Heart right ventricle (tissue), 16 donors: ENCODE data around the gene BNIP2. TPM values are rescaled to one million over a fixed set of nuclear protein-coding genes. Genes with fewer than 3 reads are reported as not detected.

Experiments
- ATAC-seq, 8 donors: fragments of 200-7000 bp; cut with Tn5 transposase; one replicate each; pipeline ENCODE4 v1.9.1; 2020; ENCODE audit warnings: mild to moderate bottlenecking in 8 of 8, moderate library complexity in 8 of 8, moderate number of reproducible peaks in 1 of 8
- DNase-seq, 2 donors: peaks; one replicate each; pipeline ENCODE4 v3.0.0-alpha.2; 2020
- H3K27ac ChIP-seq, 10 donors: fragments of 200-600 bp; sonication (generic) in 2 of 10; one replicate each; pipeline versions ENCODE4 v1.5.0 to v1.8.0; 2020 to 2022; ENCODE audit warnings: mild to moderate bottlenecking in 3 of 10
- H3K27me3 ChIP-seq, 7 donors: fragments of 200-600 bp; one replicate each; pipeline ENCODE4 v1.8.0; 2021 to 2022; ENCODE audit warnings: mild to moderate bottlenecking in 2 of 7
- H3K36me3 ChIP-seq, 9 donors: fragments of 200-600 bp; sonication (generic) in 1 of 9; one replicate each; pipeline versions ENCODE4 v1.5.0 to v1.8.0; 2020 to 2022; ENCODE audit warnings: mild to moderate bottlenecking in 2 of 9
- H3K4me1 ChIP-seq, 9 donors: fragments of 200-600 bp; sonication (generic) in 1 of 9; one replicate each; pipeline versions ENCODE4 v1.5.0 to v1.8.0; 2020 to 2022; ENCODE audit warnings: mild to moderate bottlenecking in 4 of 9
- H3K4me3 ChIP-seq, 10 donors: fragments of 200-600 bp; sonication (generic) in 2 of 10; one replicate each; pipeline versions ENCODE4 v1.5.0 to v1.8.0; 2020 to 2022; ENCODE audit warnings: mild to moderate bottlenecking in 7 of 10, moderate library complexity in 2 of 10
- H3K9me3 ChIP-seq, 11 donors: fragments of 200-600 bp in 10 of 11; sonication (generic) in 2 of 11; one replicate each; pipeline versions ENCODE4 v1.5.0 to v1.8.0; 2013 to 2022; ENCODE audit warnings: mild to moderate bottlenecking in 2 of 11, control low read depth in 1 of 11, moderate library complexity in 1 of 11
- CTCF ChIP-seq, 9 donors: fragments of 200-600 bp; sonication (generic) in 2 of 9; IDR thresholded peaks; one replicate each; pipeline versions ENCODE4 v1.5.0 to v1.8.0; 2021 to 2022; ENCODE audit warnings: antibody characterized with exemption in 9 of 9, mild to moderate bottlenecking in 5 of 9, moderate library complexity in 1 of 9
- WGBS, 2 donors: extraction: QIAGEN DNeasy Blood & Tissue Kit; methylation state at CpG; one replicate each; pipeline ENCODE4 v1.1.7; 2013; ENCODE audit warnings: inconsistent platforms in 1 of 2; 5-methylcytosine and 5-hydroxymethylcytosine counted together
- intact Hi-C, 10 donors: fragments of 100-400 bp; cut with DNase I; formaldehyde crosslinking; loops; one replicate each; pipeline versions ENCODE4 v1.11.1 to v1.14.2; 2022
- polyA plus RNA-seq, 2 donors: library from polyadenylated mRNA; stranded (reverse); fragments of 200-250 nt; gene quantifications; one replicate each; pipeline ENCODE4 v1.2.3, GENCODE V29; 2013
- total RNA-seq, 10 donors: library from RNA; stranded (reverse); fragmentation: NEBNext Ultra II Directional in 3 of 10; extraction: Animal tissue kit (Norgen Biotek cat#: 25700) in 3 of 10; gene quantifications; one replicate each; pipeline versions ENCODE4 v1.2.1 to v1.2.4, GENCODE V29; 2021 to 2023
- donor health status: Arrhythmogenic right ventricular cardiomyopathy.
- donor health status: ischemic (EF 13 %, LVEDD 7.1; RV severe dilation, severe dysfunction).
- donor health status: healthy with polysubstance abuse.
- donor health status: DM: no; HTN: yes; CAD: no.
- donor health status: DM: no; HTN: no; CAD: no.
- donor health status: ischemic (EF 25% LVEDD 6.9; RV normal size, moderate dysfunction).
- donor health status: ischemic (EF 25% LVEDD 5.7; RV mildly dilated, moderate dysfunction).
- donor health status: healthy.
- donor health status: DM: yes; HTN: yes; CAD: no.
- donor health status: Ischemic cardiomyopathy.
- donor health status: ischemic (EF 35%, LVEDD 5.7; RV mildly dilated, moderate dysfunction).
- donor health status: nonischemic (EF 11% LVEDD 7.7; RV severe dilation, severe dysfunction).
- donor health status: DM: yes; HTN: yes; CAD: no.
- donor health status: PGD.
- donor health status: ischemic (EF 29% LVEDD 5.4; RV normal size, mild dysfunction).
- donor health status: nonischemic (EF 23%, LVEDD 6.1; RV moderate dilation, normal function).

The BNIP2 gene
- total and polyA plus RNA-seq, 12 donors = 28.3 to 96.6 (median 78.3) TPM

DNA sequence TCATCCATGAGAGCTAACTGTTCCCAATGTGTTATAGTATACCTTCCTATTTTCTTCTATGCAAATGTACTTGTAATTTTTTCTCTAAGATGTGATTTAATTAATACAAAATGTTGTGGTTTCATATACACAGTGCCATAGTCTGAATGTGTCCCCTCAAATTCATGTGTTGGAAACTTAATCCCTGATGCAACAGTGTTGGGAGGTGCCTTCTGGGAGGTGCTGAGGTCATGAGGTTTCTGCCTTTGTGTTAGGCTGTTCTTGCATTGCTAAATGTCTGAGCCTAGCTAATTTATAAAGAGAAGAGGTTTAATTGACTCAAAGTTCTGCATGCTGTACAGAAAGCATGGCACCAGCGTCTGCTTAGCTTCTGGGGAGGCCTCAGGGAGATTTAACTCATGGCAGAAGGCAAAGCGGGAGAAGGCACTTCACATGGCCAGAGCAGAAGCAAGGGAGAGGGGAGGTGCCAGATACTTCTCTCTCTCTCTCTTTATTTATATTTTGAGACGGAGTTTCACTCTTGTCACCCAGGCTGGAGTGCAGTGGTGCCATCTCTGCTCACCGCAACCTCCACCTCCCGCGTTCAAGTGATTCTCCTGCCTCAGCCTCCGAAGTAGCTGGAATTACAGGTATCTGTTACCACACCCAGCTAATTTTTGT lies 34.7 kb upstream of the BNIP2 start:
- no peak for TF ChIP-seq CTCF (IDR thresholded peaks at IDR 0.05)
- no peak for ATAC-seq
- intact Hi-C loops = loop anchor here in 8 of 10 donors (2.0 to 10.0 kb wide), 5 partner anchors 451 to 603 kb away; no protein-coding TSS in a partner anchor
- Histone ChIP-seq H3K27ac (no peak overlapping the region), H3K36me3 (no peaks in the 10 kb centered on the region), H3K9me3 (no peaks in the 10 kb centered on the region), H3K4me3 (no peak overlapping the region), H3K27me3 (peaks cover 0 to 18% (median 4%) of the 10 kb centered on the region in 7 donors), H3K4me1 (no peaks in the 10 kb centered on the region)
- WGBS, 2 donors = 83 to 85% methylated on average over 7 of the region's 7 CpGs
- DNase-seq = no peak

DNA sequence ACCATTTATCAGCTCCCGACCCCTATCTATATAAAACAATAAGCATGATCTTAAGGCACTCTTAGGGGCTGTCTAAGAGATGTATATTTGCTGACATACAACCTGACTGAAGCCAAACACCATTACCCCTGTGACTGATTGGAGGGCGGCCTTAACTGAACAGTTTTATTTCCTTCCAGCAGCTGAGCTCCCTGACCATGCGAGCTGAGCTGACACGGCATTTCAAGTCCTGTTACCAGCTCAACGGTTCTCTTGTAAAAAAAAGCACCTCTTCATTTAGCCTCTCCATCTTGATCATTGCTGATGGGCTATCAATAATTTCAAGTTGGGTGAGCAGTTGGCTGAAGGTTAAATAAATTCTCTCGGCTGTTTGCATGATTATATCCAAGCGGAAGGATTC lies 33.4 kb upstream of the BNIP2 start:
- Histone ChIP-seq H3K4me1 (no peaks in the 10 kb centered on the region), H3K27me3 (peaks cover 0 to 10% (median 3%) of the 10 kb centered on the region in 7 donors), H3K4me3 (no peak overlapping the region), H3K27ac (no peak overlapping the region), H3K9me3 (no peaks in the 10 kb centered on the region), H3K36me3 (no peaks in the 10 kb centered on the region)
- TF ChIP-seq CTCF (IDR thresholded peaks at IDR 0.05) = no peak
- DNase-seq = no peak
- 74 to 77% methylated on average over 7 of the region's 7 CpGs for WGBS, 2 donors
- ATAC-seq = no peak
- intact Hi-C loops = loop anchor here in 8 of 10 donors (5.0 to 10.0 kb wide), 4 partner anchors 452 to 602 kb away; no protein-coding TSS in a partner anchor

DNA sequence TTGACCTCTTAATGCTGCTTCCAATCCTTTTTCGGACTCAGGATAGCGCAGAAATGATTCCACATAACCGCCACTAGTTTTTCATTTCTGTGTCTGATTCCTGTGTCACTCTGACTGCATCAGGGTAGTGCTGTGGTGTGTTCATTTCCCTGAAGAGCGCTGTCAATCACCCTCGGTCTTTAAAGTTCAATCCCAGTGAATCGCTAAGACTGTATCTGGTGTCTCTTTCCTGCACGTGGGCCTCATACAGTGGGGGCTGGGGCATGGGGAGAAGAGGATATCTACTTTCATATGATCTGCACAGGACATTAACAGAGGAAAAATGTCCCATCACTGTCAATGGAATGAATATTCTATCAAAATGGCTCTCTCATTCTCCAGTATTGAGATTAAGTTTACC lies 32.9 kb upstream of the BNIP2 start:
- WGBS, 2 donors = 71 to 76% methylated on average over 7 of the region's 7 CpGs
- TF ChIP-seq CTCF (IDR thresholded peaks at IDR 0.05) = no peak
- ATAC-seq (no peak), DNase-seq (no peak)
- Histone ChIP-seq H3K36me3 (no peaks in the 10 kb centered on the region), H3K4me3 (no peak overlapping the region), H3K27ac (no peak overlapping the region), H3K9me3 (no peaks in the 10 kb centered on the region), H3K4me1 (no peaks in the 10 kb centered on the region), H3K27me3 (peaks cover 0 to 10% (median 3%) of the 10 kb centered on the region in 7 donors)
- intact Hi-C loops = loop anchor here in 8 of 10 donors (5.0 to 10.0 kb wide), 4 partner anchors 453 to 603 kb away; no protein-coding TSS in a partner anchor

DNA sequence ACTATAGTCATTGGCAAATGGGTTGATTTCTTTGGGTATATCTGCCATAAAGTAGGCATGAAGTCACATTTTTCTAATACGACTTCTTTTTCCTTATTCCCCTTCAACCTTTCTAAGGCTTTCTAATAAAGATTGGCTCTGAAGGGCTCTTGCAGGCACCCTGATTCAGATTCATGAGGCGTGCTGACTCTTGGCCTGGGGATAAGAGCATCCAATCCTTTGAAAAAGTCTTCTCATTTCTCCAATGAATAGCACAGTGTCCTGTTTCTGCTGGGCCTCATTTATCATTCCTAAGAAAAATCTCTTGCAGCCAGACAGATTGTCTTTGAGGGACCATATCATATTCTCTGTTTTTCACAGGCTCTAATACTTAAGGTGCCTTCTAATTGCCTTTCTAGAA lies 32.3 kb upstream of the BNIP2 start:
- WGBS, 2 donors = 79 to 85% methylated on average over 2 of the region's 2 CpGs
- DNase-seq = no peak
- no peak overlapping the region for H3K27ac ChIP-seq
- no peaks in the 10 kb centered on the region for H3K4me1 ChIP-seq
- H3K36me3 ChIP-seq = no peaks in the 10 kb centered on the region
- no peak for ATAC-seq
- H3K4me3 ChIP-seq = no peak overlapping the region
- no peak for TF ChIP-seq CTCF (IDR thresholded peaks at IDR 0.05)
- intact Hi-C loops = loop anchor here in 8 of 10 donors (5.0 to 10.0 kb wide), 4 partner anchors 453 to 603 kb away; no protein-coding TSS in a partner anchor
- H3K27me3 ChIP-seq = peaks cover 0 to 13% (median 3%) of the 10 kb centered on the region in 7 donors
- H3K9me3 ChIP-seq = no peaks in the 10 kb centered on the region
